B cell (primary cell): ENCODE results near the gene ZFPM1. TPM values are rescaled to one million over a fixed set of nuclear protein-coding genes. Genes with fewer than 3 reads are reported as not detected.

ENCODE experiments used
- ATAC-seq: fragments of 200-7000 bp; cut with Tn5 transposase; one replicate; pipeline ENCODE4 v1.10.0; 2021; ENCODE audit warnings: low read depth, mild to moderate bottlenecking, moderate number of reproducible peaks, moderate library complexity
- CTCF ChIA-PET: fragments of 350-600 bp; sonication (Branson Sonifier 250); formaldehyde crosslinking; loops from one replicate; lab custom pipeline; 2021; ENCODE audit warnings: antibody characterized with exemption, inconsistent platforms; lab: Charles Lee
- POLR2A ChIA-PET: fragments of 350-600 bp; sonication (Branson Sonifier 250); formaldehyde crosslinking; loops from one replicate; lab custom pipeline; 2021; ENCODE audit warnings: antibody characterized with exemption; lab: Charles Lee
- DNase-seq: peaks from one replicate; pipeline ENCODE4 v3.0.0; 2013
- H2AFZ ChIP-seq: 2 replicates; pipeline ENCODE4 v1.6.1; 2012; ENCODE audit warnings: mild to moderate bottlenecking, low read depth, low read length; ENCODE audit not compliant: insufficient read depth, poor library complexity, severe bottlenecking
- H3K27ac ChIP-seq, 2 donors: 1 replicate in 1 of 2; 2 replicates in 1 of 2; pipeline ENCODE4 v1.5.1; 2012 to 2013; ENCODE audit warnings: low read length in 2 of 2, mild to moderate bottlenecking in 2 of 2, moderate library complexity in 1 of 2
- H3K27me3 ChIP-seq, 4 experiments: fragments of 200-600 bp in 1 of 4; sonication (generic) in 1 of 4; replicated peaks in 1 of 4; 1 replicate in 2 of 4; 2 replicates in 2 of 4; pipeline versions ENCODE4 v1.6.1 to v1.7.0; 2013 to 2016; ENCODE audit warnings: low read length in 3 of 4, mild to moderate bottlenecking in 2 of 4, mixed read lengths in 1 of 4, moderate library complexity in 1 of 4; ENCODE audit not compliant: insufficient read depth in 4 of 4, control insufficient read depth in 3 of 4; ENCODE audit errors: control extremely low read depth in 1 of 4
- H3K36me3 ChIP-seq, 2 experiments: replicated peaks in 1 of 2; 1 replicate in 1 of 2; 2 replicates in 1 of 2; pipeline versions ENCODE4 v1.6.1 to v1.7.1; 2013; ENCODE audit warnings: low read length in 1 of 2; ENCODE audit not compliant: insufficient read depth in 2 of 2, control insufficient read depth in 1 of 2; ENCODE audit errors: control extremely low read depth in 1 of 2, extremely low read depth in 1 of 2
- H3K4me1 ChIP-seq, 2 donors: fragments of 200-600 bp in 1 of 2; sonication (generic) in 1 of 2; 1 replicate in 1 of 2; 2 replicates in 1 of 2; pipeline versions ENCODE4 v1.5.1 to v1.6.1; 2013 to 2017; ENCODE audit warnings: low read length in 2 of 2; ENCODE audit not compliant: control insufficient read depth in 2 of 2, insufficient read depth in 2 of 2
- H3K4me2 ChIP-seq: replicated peaks from 2 replicates; pipeline ENCODE3; 2012; ENCODE audit warnings: mild to moderate bottlenecking, low read depth, low read length; ENCODE audit not compliant: poor library complexity, severe bottlenecking
- H3K4me3 ChIP-seq, 5 experiments: fragments of 200-600 bp in 1 of 5; sonication (generic) in 1 of 5; 1 replicate in 3 of 5; 2 replicates in 2 of 5; pipeline versions ENCODE4 v1.5.1 to v1.7.0; 2011 to 2016; ENCODE audit warnings: low read length in 4 of 5, mild to moderate bottlenecking in 4 of 5, low read depth in 2 of 5, control low read depth in 1 of 5, moderate library complexity in 1 of 5; ENCODE audit not compliant: insufficient read depth in 1 of 5; ENCODE audit errors: control extremely low read depth in 1 of 5, extremely low read depth in 1 of 5
- H3K79me2 ChIP-seq: fragments of 200-600 bp; sonication (generic); one replicate; pipeline ENCODE4 v1.6.0; 2016; ENCODE audit warnings: low read length; ENCODE audit not compliant: control insufficient read depth, insufficient read depth
- H3K9ac ChIP-seq: fragments of 200-600 bp; sonication (generic); 2 replicates; pipeline ENCODE4 v1.6.1; 2017; ENCODE audit warnings: mild to moderate bottlenecking, low read length, moderate library complexity
- H3K9me3 ChIP-seq, 3 donors: one replicate each; pipeline versions ENCODE4 v1.6.1 to v1.7.1; 2013; ENCODE audit warnings: low read length in 2 of 3; ENCODE audit not compliant: control insufficient read depth in 2 of 3, insufficient read depth in 1 of 3; ENCODE audit errors: control extremely low read depth in 1 of 3
- H4K20me1 ChIP-seq: 2 replicates; pipeline ENCODE4 v1.6.0; 2012; ENCODE audit warnings: mild to moderate bottlenecking, low read length; ENCODE audit not compliant: insufficient read depth, control insufficient read depth, poor library complexity, severe bottlenecking
- H3K27ac Mint-ChIP-seq: one replicate; pipeline ENCODE4 v1.8.0; 2021; ENCODE audit warnings: mixed read lengths
- H3K27me3 Mint-ChIP-seq: one replicate; pipeline ENCODE4 v1.8.0; 2021; ENCODE audit warnings: mixed read lengths
- H3K4me1 Mint-ChIP-seq: one replicate; pipeline ENCODE4 v1.8.0; 2021; ENCODE audit warnings: mixed read lengths
- H3K4me3 Mint-ChIP-seq: one replicate; pipeline ENCODE4 v1.8.0; 2021; ENCODE audit warnings: mixed read lengths
- H3K9me3 Mint-ChIP-seq: one replicate; pipeline ENCODE4 v1.8.0; 2022; ENCODE audit warnings: mixed read lengths; ENCODE audit not compliant: insufficient read depth
- CTCF ChIP-seq: fragments of 200-600 bp; IDR thresholded peaks from one replicate; pipeline ENCODE4 v1.8.0; 2022; ENCODE audit warnings: antibody characterized with exemption, mild to moderate bottlenecking
- EZH2 ChIP-seq: IDR thresholded peaks from 2 replicates; pipeline ENCODE4 v1.6.1; 2012; ENCODE audit warnings: borderline replicate concordance, low read depth, mild to moderate bottlenecking, moderate library complexity, low read length; ENCODE audit not compliant: insufficient read depth, poor library complexity, severe bottlenecking
- WGBS: methylation state at CpG from one replicate; pipeline ENCODE4 v1.1.5; 2013; ENCODE audit warnings: missing lambda C conversion rate; ENCODE audit not compliant: insufficient coverage; 5-methylcytosine and 5-hydroxymethylcytosine counted together
- intact Hi-C: fragments of 100-400 bp; cut with micrococcal nuclease; formaldehyde crosslinking; loops from one replicate; pipeline ENCODE4 v1.10.0; 2022
- polyA plus RNA-seq: library from polyadenylated mRNA; depleted of rRNA; stranded (reverse); fragments of >200 nt; gene quantifications from 2 replicates; pipeline ENCODE4 v1.2.3, GENCODE V29; 2012
- total RNA-seq, 2 donors: library from RNA; stranded (reverse); fragments of 120-200 nt in 1 of 2; gene quantifications; 1 replicate in 1 of 2; 2 replicates in 1 of 2; pipeline versions ENCODE4 v1.2.3 to v1.2.4, GENCODE V29; 2013 to 2022

Gene ZFPM1
- total and polyA plus RNA-seq, 2 donors (not counting 1 experiment from before 2014, with no cell fraction given): 4.3 to 34.6 TPM

DNA sequence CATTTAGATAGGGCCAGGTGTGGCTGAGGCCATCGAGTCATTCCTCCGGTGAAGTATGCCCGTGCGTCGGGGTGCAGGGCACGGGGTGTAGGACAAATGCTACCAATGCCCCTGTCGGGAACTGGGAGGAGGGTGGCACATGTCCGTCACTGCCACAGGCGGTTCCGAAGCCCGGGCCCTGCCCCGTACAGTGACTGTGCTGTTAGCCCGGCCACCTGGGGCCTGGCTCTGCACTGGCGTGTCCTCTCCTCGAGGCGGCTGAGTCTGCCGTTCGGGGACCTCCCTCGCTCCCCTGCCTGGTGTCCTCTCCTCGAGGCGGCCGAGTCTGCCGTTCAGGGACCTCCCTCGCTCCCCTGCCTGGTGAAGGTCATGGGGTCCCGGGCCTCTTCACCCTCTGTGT is 7.0 kb upstream of the ZFPM1 start:
- Histone ChIP-seq H3K36me3 (no peaks in the 10 kb centered on the region), H2AFZ (no peak overlapping the region), H4K20me1 (no peaks in the 10 kb centered on the region), H3K27me3 (no peaks in the 10 kb centered on the region), H3K4me1 (peaks cover 24 to 30% of the 10 kb centered on the region in 2 donors), H3K4me3 (no peak overlapping the region), H3K9ac (no peak overlapping the region), H3K4me2 (no peak overlapping the region), H3K9me3 (no peaks in the 10 kb centered on the region), H3K27ac (no peak overlapping the region), H3K79me2 (no peaks in the 10 kb centered on the region)
- H3K27me3 Mint-ChIP-seq: no peaks in the 10 kb centered on the region
- peaks cover 28% of the 10 kb centered on the region for H3K4me1 Mint-ChIP-seq
- CTCF ChIA-PET: no interaction called here
- no peak for ATAC-seq
- H3K27ac Mint-ChIP-seq: no peak overlapping the region
- TF ChIP-seq CTCF (no peak), EZH2 (no peak)
- H3K9me3 Mint-ChIP-seq: no peaks in the 10 kb centered on the region
- 91% methylated on average over 23 of the region's 25 CpGs for WGBS
- intact Hi-C loops: no loop called here
- no peak overlapping the region for H3K4me3 Mint-ChIP-seq
- DNase-seq: no peak
- POLR2A ChIA-PET: no interaction called here

GRCh38 chr16:88446736-88447135 is 6.3 kb upstream of the ZFPM1 start:
- intact Hi-C loops: no loop called here
- Histone ChIP-seq H3K4me1 (peaks cover 26 to 32% of the 10 kb centered on the region in 2 donors), H3K27ac (no peak overlapping the region), H3K36me3 (no peaks in the 10 kb centered on the region), H3K4me2 (no peak overlapping the region), H3K79me2 (no peaks in the 10 kb centered on the region), H3K4me3 (no peak overlapping the region), H3K9me3 (peaks cover 0 to under 1% (median 0%) of the 10 kb centered on the region in 3 donors), H3K9ac (no peak overlapping the region), H3K27me3 (no peaks in the 10 kb centered on the region), H2AFZ (no peak overlapping the region), H4K20me1 (no peaks in the 10 kb centered on the region)
- DNase-seq (no peak), ATAC-seq (no peak)
- WGBS: 87% methylated on average over 26 of the region's 26 CpGs
- H3K27me3 Mint-ChIP-seq: no peaks in the 10 kb centered on the region
- H3K4me1 Mint-ChIP-seq: peaks cover 32% of the 10 kb centered on the region
- H3K4me3 Mint-ChIP-seq: no peak overlapping the region
- CTCF ChIA-PET: interaction anchor here (1.0 to 1.2 kb wide), 2 partner anchors 34 to 112 kb away, joined by 3 to 4 read pairs; no protein-coding TSS in a partner anchor
- no peak for TF ChIP-seq EZH2
- TF ChIP-seq CTCF: no peak
- H3K27ac Mint-ChIP-seq: no peak overlapping the region
- POLR2A ChIA-PET: no interaction called here
- H3K9me3 Mint-ChIP-seq: no peaks in the 10 kb centered on the region
